Ovary (tissue), 3 donors: ENCODE results near the gene ARVCF.

Source experiments
- EP300 ChIP-seq: sonication (generic); formaldehyde crosslinking; IDR thresholded peaks from one replicate; pipeline ENCODE4 v1.6.1; 2017; ENCODE audit warnings: antibody characterized with exemption
- TF ChIP-seq, protein P1 (sequence below), 3 donors: fragments of 450-650 bp in 2 of 3; fragments of 200-600 bp in 1 of 3; IDR thresholded peaks; one replicate each; pipeline versions ENCODE4 v1.5.1 to v1.8.0; 2016 to 2022; ENCODE audit warnings: antibody characterized with exemption in 3 of 3, mild to moderate bottlenecking in 1 of 3
- donor health status: DM: no; HTN: no; CAD: no.

DNA sequence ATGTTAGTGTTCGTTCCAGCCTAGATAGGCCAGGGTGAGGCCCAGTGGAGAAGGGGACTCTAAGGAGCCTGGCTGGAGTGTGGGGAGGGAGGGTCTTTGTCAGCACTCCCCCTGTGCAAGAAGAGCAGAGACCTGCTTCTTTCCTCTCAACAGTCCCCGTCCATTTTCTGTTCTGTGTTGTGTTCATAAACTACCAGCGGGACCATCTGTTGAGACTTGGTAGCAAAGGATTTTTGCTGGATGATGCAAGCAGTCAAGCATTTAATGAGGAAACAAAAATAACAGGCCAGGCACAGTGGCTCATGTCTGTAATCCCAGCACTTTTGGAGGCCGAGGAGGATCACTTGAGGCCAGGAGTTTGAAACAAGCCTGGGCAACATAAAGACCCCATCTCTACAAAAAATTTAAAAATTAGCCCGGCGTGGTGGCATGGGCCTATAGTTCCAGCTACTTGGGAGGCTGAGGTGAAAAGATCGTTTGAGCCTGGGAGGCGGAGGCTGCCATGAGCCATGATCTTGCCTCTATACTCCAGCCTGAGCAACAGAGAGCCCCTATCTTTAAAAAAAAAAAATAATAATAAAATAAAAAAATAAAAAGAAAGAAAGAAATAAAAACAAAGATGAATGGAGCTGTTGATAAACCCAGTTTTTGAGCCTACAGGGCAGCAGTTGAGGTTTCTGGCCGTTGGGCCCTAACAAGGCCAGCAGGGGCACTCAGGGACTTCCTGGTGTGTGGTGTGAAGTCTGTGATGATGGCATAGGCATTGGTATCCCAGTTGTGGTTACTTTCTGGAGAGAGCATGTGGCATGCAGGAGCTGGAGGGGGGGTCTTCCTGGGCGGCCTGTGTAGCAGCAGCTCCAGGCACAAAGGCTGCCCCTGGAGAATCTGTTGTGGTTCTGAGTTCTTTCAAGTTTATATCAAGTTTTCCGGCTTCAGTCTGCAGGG, 73.3 kb downstream of the ARVCF start:
- TF ChIP-seq, protein P1, sequence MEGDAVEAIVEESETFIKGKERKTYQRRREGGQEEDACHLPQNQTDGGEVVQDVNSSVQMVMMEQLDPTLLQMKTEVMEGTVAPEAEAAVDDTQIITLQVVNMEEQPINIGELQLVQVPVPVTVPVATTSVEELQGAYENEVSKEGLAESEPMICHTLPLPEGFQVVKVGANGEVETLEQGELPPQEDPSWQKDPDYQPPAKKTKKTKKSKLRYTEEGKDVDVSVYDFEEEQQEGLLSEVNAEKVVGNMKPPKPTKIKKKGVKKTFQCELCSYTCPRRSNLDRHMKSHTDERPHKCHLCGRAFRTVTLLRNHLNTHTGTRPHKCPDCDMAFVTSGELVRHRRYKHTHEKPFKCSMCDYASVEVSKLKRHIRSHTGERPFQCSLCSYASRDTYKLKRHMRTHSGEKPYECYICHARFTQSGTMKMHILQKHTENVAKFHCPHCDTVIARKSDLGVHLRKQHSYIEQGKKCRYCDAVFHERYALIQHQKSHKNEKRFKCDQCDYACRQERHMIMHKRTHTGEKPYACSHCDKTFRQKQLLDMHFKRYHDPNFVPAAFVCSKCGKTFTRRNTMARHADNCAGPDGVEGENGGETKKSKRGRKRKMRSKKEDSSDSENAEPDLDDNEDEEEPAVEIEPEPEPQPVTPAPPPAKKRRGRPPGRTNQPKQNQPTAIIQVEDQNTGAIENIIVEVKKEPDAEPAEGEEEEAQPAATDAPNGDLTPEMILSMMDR (IDR thresholded peaks at IDR 0.05): no peak
- no peak for TF ChIP-seq EP300
